ENCODE measurements around the gene MTERF2. TPM values are rescaled to one million over a fixed set of nuclear protein-coding genes. Genes with fewer than 3 reads are reported as not detected.

The MTERF2 gene
- total RNA-seq, 1 experiment from 2014 or later, result 5.0 TPM

DNA sequence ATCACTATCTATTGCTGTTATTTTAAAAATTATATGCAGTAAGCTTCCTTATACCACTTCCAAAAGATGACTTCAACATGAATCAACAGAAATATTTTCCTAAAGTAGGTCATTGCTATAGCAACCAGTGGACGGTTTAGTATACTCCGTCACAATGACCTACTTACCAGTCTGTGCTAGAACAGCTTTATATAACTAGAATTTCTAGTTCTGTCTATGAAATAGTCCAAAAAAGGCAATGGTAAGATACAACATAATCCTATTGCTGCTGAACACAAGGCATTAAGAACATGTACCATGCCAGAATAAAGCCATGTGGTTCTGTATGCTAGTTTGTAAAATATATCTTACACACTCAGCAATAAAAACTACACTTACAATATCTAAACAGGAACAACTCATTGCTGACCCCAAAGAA is 40.7 kb upstream of the MTERF2 start:
- no peak overlapping the region for H3K27ac ChIP-seq (ENCODE audit: insufficient read length, low read depth, low read length)
- Mint-ChIP-seq H3K27me3 (ENCODE audit: low read depth) (no peaks in the 10 kb centered on the region), H3K36me3 (ENCODE audit: insufficient read depth in 1 of 3, low read depth in 3 of 3) (no peaks in the 10 kb centered on the region), H3K4me1 (peaks cover 5 to 11% of the 10 kb centered on the region in 2 experiments), H3K9me3 (no peaks in the 10 kb centered on the region), H3K4me3 (no peak overlapping the region), H3K27ac (no peak overlapping the region)
- H3K14ac ChIP-seq (ENCODE audit: insufficient read depth, low read length), result no peak overlapping the region
- H4K20me1 ChIP-seq (ENCODE audit: control insufficient read depth, insufficient read depth, insufficient read length), result no peaks in the 10 kb centered on the region
- WGBS (ENCODE audit: extremely low coverage, insufficient read length, low lambda C conversion rate), result no CpG with 5 or more reads among the region's 2 CpGs
- no peak overlapping the region for H2AFZ ChIP-seq (ENCODE audit: low read length)
- H4K91ac ChIP-seq (ENCODE audit: insufficient read length, low read depth, low read length), result no peak overlapping the region
- no peaks in the 10 kb centered on the region for H3K23me2 ChIP-seq (ENCODE audit: insufficient read length, low read depth, low read length, poor library complexity, severe bottlenecking)
- no peak for TF ChIP-seq CTCF (conservative IDR thresholded peaks at IDR 0.05)
- H3K9ac ChIP-seq (ENCODE audit: extremely low read depth, insufficient read length, low read length), result no peak overlapping the region
- no peak overlapping the region for H3K56ac ChIP-seq (ENCODE audit: insufficient read length, low read depth, low read length)
- no peak overlapping the region for H2BK15ac ChIP-seq (ENCODE audit: low read depth, low read length)
- H4K5ac ChIP-seq (ENCODE audit: insufficient read length, low read depth, low read length), result no peak overlapping the region
- H3K23ac ChIP-seq (ENCODE audit: insufficient read length, low read depth, low read length), result no peak overlapping the region
- no peaks in the 10 kb centered on the region for H3K9me3 ChIP-seq (ENCODE audit: control insufficient read depth, low read depth, low read length)
- no peak overlapping the region for H2BK20ac ChIP-seq (ENCODE audit: low read depth, low read length, poor library complexity, severe bottlenecking)
- no peak overlapping the region for H3K4me2 ChIP-seq (ENCODE audit: insufficient read depth, insufficient read length, low read length)
- no peak overlapping the region for H3T11ph ChIP-seq (ENCODE audit: low read length)
- H3K27me3 ChIP-seq (ENCODE audit: insufficient read depth, low read length), result no peaks in the 10 kb centered on the region
- no peak for DNase-seq
- H3K79me1 ChIP-seq (ENCODE audit: insufficient read depth, low read depth, low read length, poor library complexity, severe bottlenecking), result no peaks in the 10 kb centered on the region
- no peak overlapping the region for H2BK12ac ChIP-seq (ENCODE audit: insufficient read length, low read depth, low read length)
- H3K18ac ChIP-seq (ENCODE audit: insufficient read length, low read depth, low read length), result no peak overlapping the region
- H4K8ac ChIP-seq (replicated peaks; ENCODE audit: insufficient read length, low read depth, low read length), result no peak overlapping the region
- H2AK5ac ChIP-seq (ENCODE audit: insufficient read length, low read length), result no peak overlapping the region
- no peak overlapping the region for H3K4ac ChIP-seq (ENCODE audit: low read depth, low read length)
- H3K4me1 ChIP-seq (ENCODE audit: insufficient read depth, low read length), result no peaks in the 10 kb centered on the region
- no peak overlapping the region for H2BK5ac ChIP-seq (ENCODE audit: insufficient read length, low read length)
- no peak overlapping the region for H2BK120ac ChIP-seq (ENCODE audit: low read depth, low read length, poor library complexity, severe bottlenecking)
- H3K79me2 ChIP-seq (ENCODE audit: insufficient read depth, low read length), result no peaks in the 10 kb centered on the region

Measured in H9 (cell line).